ENCODE measurements around the gene ID3. TPM values are rescaled to one million over a fixed set of nuclear protein-coding genes. Genes with fewer than 3 reads are reported as not detected.

The ID3 gene
- total RNA-seq, 1 experiment from 2014 or later: 909 TPM

- no peak for DNase-seq (ENCODE audit: low read depth)
Measured at GRCh38 chr1:23527900-23528249, 31.4 kb downstream of the ID3 start.

GRCh38 chr1:23527366-23527765 lies 31.9 kb downstream of the ID3 start:
- no peak for DNase-seq (ENCODE audit: low read depth)

- DNase-seq (ENCODE audit: low read depth): no peak
Measured at GRCh38 chr1:23526329-23527041, 32.8 kb downstream of the ID3 start.

- no peak for DNase-seq (ENCODE audit: low read depth)
Measured at GRCh38 chr1:23525558-23526250, 33.6 kb downstream of the ID3 start.

GRCh38 chr1:23524716-23525401 lies 34.4 kb downstream of the ID3 start:
- no peak for DNase-seq (ENCODE audit: low read depth)

- DNase-seq (ENCODE audit: low read depth): no peak
Measured at GRCh38 chr1:23524163-23524562, 35.1 kb downstream of the ID3 start.

GRCh38 chr1:23522244-23522982 lies 36.9 kb downstream of the ID3 start:
- DNase-seq (ENCODE audit: low read depth): no peak

- DNase-seq (ENCODE audit: low read depth): no peak
Measured at GRCh38 chr1:23521588-23521987, 37.7 kb downstream of the ID3 start.

- no peak for DNase-seq (ENCODE audit: low read depth)
Measured at GRCh38 chr1:23517581-23517980, 41.7 kb downstream of the ID3 start.

- DNase-seq (ENCODE audit: low read depth): no peak
Measured at GRCh38 chr1:23515905-23516304, 43.4 kb downstream of the ID3 start.

GRCh38 chr1:23514111-23514679 lies 45.1 kb downstream of the ID3 start:
- DNase-seq (ENCODE audit: low read depth): no peak

- no peak for DNase-seq (ENCODE audit: low read depth)
Measured at GRCh38 chr1:23509896-23510295, 49.4 kb downstream of the ID3 start.

Other genes starting within 250 kb of the ID3 start
- gene HNRNPR, start 215.2 kb downstream of the ID3 start, total RNA-seq (2014; rRNA removed; shearing (Covaris generic)): 114 and 166 TPM in 2 replicates
- 18.3 and 18.6 TPM in 2 replicates for gene ZNF436, start 189.7 kb downstream of the ID3 start, total RNA-seq (2014; rRNA removed; shearing (Covaris generic))
- gene TCEA3, start 134.8 kb downstream of the ID3 start, total RNA-seq (2014; rRNA removed; shearing (Covaris generic)): 0.07 and 0.30 TPM in 2 replicates
- 6.7 and 13.7 TPM in 2 replicates for gene ASAP3, start 75.3 kb downstream of the ID3 start, total RNA-seq (2014; rRNA removed; shearing (Covaris generic))
- gene E2F2, start 28.3 kb downstream of the ID3 start, total RNA-seq (2014; rRNA removed; shearing (Covaris generic)): 2.8 and 3.6 TPM in 2 replicates
- gene RPL11, start 132.3 kb upstream of the ID3 start, total RNA-seq (2014; rRNA removed; shearing (Covaris generic)): 897 and 1,213 TPM in 2 replicates
- 57.6 and 74.5 TPM in 2 replicates for gene ELOA, start 184.0 kb upstream of the ID3 start, total RNA-seq (2014; rRNA removed; shearing (Covaris generic))
- gene PITHD1, start 218.9 kb upstream of the ID3 start, total RNA-seq (2014; rRNA removed; shearing (Covaris generic)): 81.8 and 95.6 TPM in 2 replicates
- 52.5 and 71.7 TPM in 2 replicates for gene LYPLA2, start 231.6 kb upstream of the ID3 start, total RNA-seq (2014; rRNA removed; shearing (Covaris generic))
- gene GALE, start 241.3 kb upstream of the ID3 start, total RNA-seq (2014; rRNA removed; shearing (Covaris generic)): 64.3 and 80.7 TPM in 2 replicates

All from M059J (cell line).